HEK293 (cell line): ENCODE measurements around the gene RPTN.

Experiments used
- CTCF ChIP-seq: fragments of 450-650 bp; formaldehyde crosslinking; IDR thresholded peaks from 2 replicates; pipeline ENCODE4 v1.5.1; 2016; ENCODE audit warnings: missing biosample characterization, missing genetic modification characterization
- TCF7L2 ChIP-seq: IDR thresholded peaks from 2 replicates; pipeline ENCODE4 v1.6.1; 2011; ENCODE audit warnings: low read depth, mild to moderate bottlenecking, inconsistent platforms, low read length, moderate library complexity, borderline replicate concordance
- TSHZ1 ChIP-seq: fragments of 450-650 bp; formaldehyde crosslinking; IDR thresholded peaks from 2 replicates; pipeline ENCODE4 v1.5.1; 2016; ENCODE audit warnings: missing biosample characterization, missing genetic modification characterization, borderline replicate concordance
- YY1 ChIP-seq: fragments of 450-650 bp; formaldehyde crosslinking; IDR thresholded peaks from 2 replicates; pipeline ENCODE4 v1.5.1; 2018; ENCODE audit warnings: missing biosample characterization, missing genetic modification characterization
- ZBTB48 ChIP-seq: fragments of 450-650 bp; formaldehyde crosslinking; IDR thresholded peaks from 2 replicates; pipeline ENCODE4 v1.5.1; 2016; ENCODE audit warnings: missing biosample characterization, missing genetic modification characterization
- ZFP69B ChIP-seq: fragments of 450-650 bp; formaldehyde crosslinking; IDR thresholded peaks from 2 replicates; pipeline ENCODE4 v1.5.1; 2016; ENCODE audit warnings: missing biosample characterization, missing genetic modification characterization
- ZNF211 ChIP-seq: fragments of 450-650 bp; formaldehyde crosslinking; IDR thresholded peaks from 2 replicates; pipeline ENCODE4 v1.5.1; 2016; ENCODE audit warnings: low read depth, missing biosample characterization, missing genetic modification characterization
- ZNF266 ChIP-seq: fragments of 450-650 bp; formaldehyde crosslinking; IDR thresholded peaks from 2 replicates; pipeline ENCODE4 v1.5.1; 2016; ENCODE audit warnings: missing biosample characterization, missing genetic modification characterization, low read depth
- ZNF335 ChIP-seq: fragments of 450-650 bp; formaldehyde crosslinking; conservative IDR thresholded peaks from 2 replicates; pipeline ENCODE4 v1.5.1; 2016; ENCODE audit warnings: missing biosample characterization, missing genetic modification characterization
- ZNF423 ChIP-seq: fragments of 450-650 bp; formaldehyde crosslinking; IDR thresholded peaks from 2 replicates; pipeline ENCODE4 v1.5.1; 2016; ENCODE audit warnings: missing biosample characterization, missing genetic modification characterization
- ZSCAN30 ChIP-seq: fragments of 450-650 bp; IDR thresholded peaks from 2 replicates; pipeline ENCODE4 v1.5.1; 2018; ENCODE audit warnings: missing biosample characterization, mild to moderate bottlenecking, missing genetic modification characterization, moderate library complexity
- TF ChIP-seq, protein P1 (sequence below): fragments of 450-650 bp; formaldehyde crosslinking; IDR thresholded peaks from 2 replicates; pipeline ENCODE4 v1.5.1; 2016; ENCODE audit warnings: missing biosample characterization, missing genetic modification characterization, low read depth
- TF ChIP-seq, protein P2 (sequence below): sonication (generic); formaldehyde crosslinking; IDR thresholded peaks from 2 replicates; pipeline ENCODE4 v1.8.1; 2022; ENCODE audit warnings: mild to moderate bottlenecking, moderate library complexity, missing genetic modification reagents
- TF ChIP-seq, protein P3 (sequence below): fragments of 450-650 bp; formaldehyde crosslinking; IDR thresholded peaks from 2 replicates; pipeline ENCODE4 v1.5.1; 2017; ENCODE audit warnings: missing biosample characterization, missing genetic modification characterization

DNA sequence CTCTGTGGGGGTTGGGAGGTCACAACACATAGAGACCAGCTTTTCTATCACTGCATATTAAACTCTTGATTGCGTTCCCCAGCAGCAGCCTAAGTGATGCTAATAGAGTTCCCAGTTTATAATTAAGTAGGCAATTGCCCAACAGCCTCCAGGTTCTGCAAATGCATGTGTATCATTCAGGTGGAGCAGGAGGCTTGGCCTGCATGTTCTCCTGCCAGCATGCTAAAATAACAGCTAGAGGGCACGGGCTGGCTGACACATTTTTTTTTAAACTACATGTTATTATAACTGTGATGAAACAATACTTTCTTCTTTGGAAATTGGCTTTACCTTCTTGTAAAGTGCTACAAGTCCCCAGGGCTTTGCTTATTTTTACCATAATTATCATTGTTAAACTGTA lies 54.2 kb downstream of the RPTN start:
- TF ChIP-seq ZNF423 (tag by site-specific recombination) (no peak), ZNF335 (no peak), ZFP69B (tag by site-specific recombination) (no peak), ZBTB48 (tag by site-specific recombination) (no peak), CTCF (no peak), YY1 (tag by site-specific recombination) (no peak), TSHZ1 (tag by site-specific recombination) (no peak), ZNF266 (no peak), TCF7L2 (no peak), ZNF211 (tag by site-specific recombination) (no peak), ZSCAN30 (tag by site-specific recombination) (no peak)
- TF ChIP-seq, protein P1, sequence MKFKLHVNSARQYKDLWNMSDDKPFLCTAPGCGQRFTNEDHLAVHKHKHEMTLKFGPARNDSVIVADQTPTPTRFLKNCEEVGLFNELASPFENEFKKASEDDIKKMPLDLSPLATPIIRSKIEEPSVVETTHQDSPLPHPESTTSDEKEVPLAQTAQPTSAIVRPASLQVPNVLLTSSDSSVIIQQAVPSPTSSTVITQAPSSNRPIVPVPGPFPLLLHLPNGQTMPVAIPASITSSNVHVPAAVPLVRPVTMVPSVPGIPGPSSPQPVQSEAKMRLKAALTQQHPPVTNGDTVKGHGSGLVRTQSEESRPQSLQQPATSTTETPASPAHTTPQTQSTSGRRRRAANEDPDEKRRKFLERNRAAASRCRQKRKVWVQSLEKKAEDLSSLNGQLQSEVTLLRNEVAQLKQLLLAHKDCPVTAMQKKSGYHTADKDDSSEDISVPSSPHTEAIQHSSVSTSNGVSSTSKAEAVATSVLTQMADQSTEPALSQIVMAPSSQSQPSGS (tag by site-specific recombination) = no peak
- TF ChIP-seq, protein P2, sequence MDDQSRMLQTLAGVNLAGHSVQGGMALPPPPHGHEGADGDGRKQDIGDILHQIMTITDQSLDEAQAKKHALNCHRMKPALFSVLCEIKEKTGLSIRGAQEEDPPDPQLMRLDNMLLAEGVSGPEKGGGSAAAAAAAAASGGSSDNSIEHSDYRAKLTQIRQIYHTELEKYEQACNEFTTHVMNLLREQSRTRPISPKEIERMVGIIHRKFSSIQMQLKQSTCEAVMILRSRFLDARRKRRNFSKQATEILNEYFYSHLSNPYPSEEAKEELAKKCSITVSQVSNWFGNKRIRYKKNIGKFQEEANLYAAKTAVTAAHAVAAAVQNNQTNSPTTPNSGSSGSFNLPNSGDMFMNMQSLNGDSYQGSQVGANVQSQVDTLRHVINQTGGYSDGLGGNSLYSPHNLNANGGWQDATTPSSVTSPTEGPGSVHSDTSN (CRISPR knock-in tag) = no peak
- TF ChIP-seq, protein P3, sequence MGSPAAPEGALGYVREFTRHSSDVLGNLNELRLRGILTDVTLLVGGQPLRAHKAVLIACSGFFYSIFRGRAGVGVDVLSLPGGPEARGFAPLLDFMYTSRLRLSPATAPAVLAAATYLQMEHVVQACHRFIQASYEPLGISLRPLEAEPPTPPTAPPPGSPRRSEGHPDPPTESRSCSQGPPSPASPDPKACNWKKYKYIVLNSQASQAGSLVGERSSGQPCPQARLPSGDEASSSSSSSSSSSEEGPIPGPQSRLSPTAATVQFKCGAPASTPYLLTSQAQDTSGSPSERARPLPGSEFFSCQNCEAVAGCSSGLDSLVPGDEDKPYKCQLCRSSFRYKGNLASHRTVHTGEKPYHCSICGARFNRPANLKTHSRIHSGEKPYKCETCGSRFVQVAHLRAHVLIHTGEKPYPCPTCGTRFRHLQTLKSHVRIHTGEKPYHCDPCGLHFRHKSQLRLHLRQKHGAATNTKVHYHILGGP (tag by site-specific recombination) = no peak
